CD8-positive, alpha-beta memory T cell (primary cell): ENCODE data around the gene NOC3L. TPM values are rescaled to one million over a fixed set of nuclear protein-coding genes. Genes with fewer than 3 reads are reported as not detected.

ENCODE experiments used
- CTCF ChIA-PET: fragments of 350-600 bp; sonication (Branson Sonifier 250); formaldehyde crosslinking; loops from one replicate; lab custom pipeline; 2021; ENCODE audit warnings: antibody characterized with exemption; lab: Charles Lee
- POLR2A ChIA-PET: fragments of 350-600 bp; sonication (Branson Sonifier 250); formaldehyde crosslinking; loops from one replicate; lab custom pipeline; 2021; ENCODE audit warnings: antibody characterized with exemption; lab: Charles Lee
- DNase-seq, 5 donors: peaks; one replicate each; pipeline versions ENCODE4 v3.0.0 to v3.0.0-alpha.2; 2020 to 2022; ENCODE audit warnings: mixed read lengths in 1 of 5
- H3K27ac ChIP-seq: one replicate; pipeline ENCODE4 v1.7.0; 2013; ENCODE audit warnings: low read depth, mild to moderate bottlenecking, low read length, moderate library complexity
- H3K27me3 ChIP-seq: 2 replicates; pipeline ENCODE4 v1.7.0; 2013; ENCODE audit warnings: low read length, mild to moderate bottlenecking; ENCODE audit not compliant: insufficient read depth, poor library complexity, severe bottlenecking
- H3K36me3 ChIP-seq: 2 replicates; pipeline ENCODE4 v1.7.0; 2013; ENCODE audit warnings: mild to moderate bottlenecking, low read length, moderate library complexity; ENCODE audit not compliant: insufficient read depth
- H3K4me1 ChIP-seq: 2 replicates; pipeline ENCODE4 v1.7.0; 2013; ENCODE audit warnings: mild to moderate bottlenecking, low read length, moderate library complexity; ENCODE audit not compliant: insufficient read depth
- H3K4me3 ChIP-seq: 2 replicates; pipeline ENCODE4 v1.7.0; 2013; ENCODE audit warnings: mild to moderate bottlenecking, low read length
- H3K9me3 ChIP-seq: 2 replicates; pipeline ENCODE4 v1.7.0; 2013; ENCODE audit warnings: mild to moderate bottlenecking, low read length
- H3K27ac Mint-ChIP-seq, 8 donors: one replicate each; pipeline ENCODE4 v1.8.0; 2020 to 2021; ENCODE audit warnings: mixed read lengths in 8 of 8, mild to moderate bottlenecking in 6 of 8, inconsistent platforms in 3 of 8, moderate library complexity in 3 of 8
- H3K27me3 Mint-ChIP-seq, 2 donors: one replicate each; pipeline ENCODE4 v1.8.0; 2020 to 2021; ENCODE audit warnings: mixed read lengths in 2 of 2, mild to moderate bottlenecking in 1 of 2, moderate library complexity in 1 of 2
- H3K36me3 Mint-ChIP-seq, 3 donors: one replicate each; pipeline ENCODE4 v1.8.0; 2020 to 2021; ENCODE audit warnings: mixed read lengths in 3 of 3, inconsistent platforms in 1 of 3, mild to moderate bottlenecking in 1 of 3
- H3K4me1 Mint-ChIP-seq, 3 donors: one replicate each; pipeline ENCODE4 v1.8.0; 2020 to 2021; ENCODE audit warnings: mixed read lengths in 3 of 3, inconsistent platforms in 1 of 3, mild to moderate bottlenecking in 1 of 3
- H3K4me3 Mint-ChIP-seq, 7 donors: one replicate each; pipeline ENCODE4 v1.8.0; 2020 to 2021; ENCODE audit warnings: mixed read lengths in 7 of 7, mild to moderate bottlenecking in 6 of 7, moderate library complexity in 4 of 7, inconsistent platforms in 2 of 7
- H3K9me3 Mint-ChIP-seq, 5 donors: one replicate each; pipeline ENCODE4 v1.8.0; 2020 to 2022; ENCODE audit warnings: mixed read lengths in 5 of 5, mild to moderate bottlenecking in 3 of 5, moderate library complexity in 2 of 5, inconsistent platforms in 1 of 5
- polyA plus RNA-seq: library from polyadenylated mRNA; unstranded; fragments of 300-500 nt; fragmentation: Illumina TruSeq; gene quantifications from one replicate; pipeline ENCODE4 v1.2.3, GENCODE V29; 2021
- total RNA-seq, 2 experiments: library from RNA; stranded (reverse); gene quantifications; one replicate each; pipeline ENCODE4 v1.2.3, GENCODE V29; 2021

The NOC3L gene
- total and polyA plus RNA-seq, 3 experiments from 2014 or later = 14.0 to 57.2 (median 57.2) TPM

DNA sequence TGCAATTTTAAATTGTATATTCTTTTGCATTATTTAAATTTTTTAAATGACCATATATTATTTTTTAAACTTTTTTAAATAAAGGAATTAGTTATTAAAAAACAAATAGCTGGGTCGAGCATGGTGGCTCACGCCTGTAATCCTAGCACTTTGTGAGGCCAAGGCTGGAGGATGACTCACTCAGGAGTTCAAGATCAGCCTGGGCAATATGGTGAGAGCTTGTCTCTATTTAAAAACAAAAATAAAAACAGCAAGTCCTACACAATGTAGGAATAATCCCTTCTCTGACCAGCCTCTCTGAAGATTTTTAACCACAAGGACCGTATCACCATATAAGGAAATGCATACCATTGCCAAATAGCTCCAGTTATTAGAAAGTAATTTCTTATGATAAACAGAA is 19.6 kb downstream of the NOC3L start:
- ChIA-PET CTCF (interaction anchor here (0.9 to 1.4 kb wide), 2 partner anchors 21 to 23 kb away, joined by 3 to 6 read pairs; no protein-coding TSS in a partner anchor), POLR2A (no interaction called here)
- H3K4me1 ChIP-seq = no peaks in the 10 kb centered on the region
- no peaks in the 10 kb centered on the region for H3K4me1 Mint-ChIP-seq
- no peaks in the 10 kb centered on the region for H3K27me3 Mint-ChIP-seq
- H3K9me3 ChIP-seq = no peaks in the 10 kb centered on the region
- H3K27ac Mint-ChIP-seq = no peak overlapping the region
- H3K4me3 ChIP-seq = no peak overlapping the region
- peaks cover 29% of the 10 kb centered on the region for H3K36me3 ChIP-seq
- H3K27ac ChIP-seq = no peak overlapping the region
- no peaks in the 10 kb centered on the region for H3K9me3 Mint-ChIP-seq
- no peaks in the 10 kb centered on the region for H3K27me3 ChIP-seq
- no peak overlapping the region for H3K4me3 Mint-ChIP-seq
- DNase-seq = no peak
- peaks cover 12 to 83% (median 17%) of the 10 kb centered on the region in 3 donors for H3K36me3 Mint-ChIP-seq

DNA sequence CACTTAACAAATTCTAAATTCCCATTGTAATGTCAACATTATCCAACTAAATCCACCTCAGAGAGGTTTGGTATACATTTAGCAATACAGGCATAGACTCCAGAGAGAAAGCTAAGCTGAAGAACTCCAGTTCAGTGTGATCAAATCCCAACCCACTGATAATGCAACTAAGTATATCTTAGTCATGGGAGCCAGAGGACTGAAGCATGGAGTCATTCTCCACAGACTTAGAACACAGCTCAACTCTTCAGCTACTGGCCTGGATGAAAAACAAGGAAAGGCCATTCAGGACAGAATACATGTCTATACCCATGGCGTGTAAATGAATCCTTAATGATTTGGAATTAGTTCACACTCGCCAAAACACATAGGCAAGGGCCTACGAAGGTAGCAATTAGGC is 27.9 kb downstream of the NOC3L start:
- Histone ChIP-seq H3K4me1 (no peaks in the 10 kb centered on the region), H3K27ac (no peak overlapping the region), H3K27me3 (no peaks in the 10 kb centered on the region), H3K9me3 (no peaks in the 10 kb centered on the region), H3K4me3 (no peak overlapping the region), H3K36me3 (peaks cover 41% of the 10 kb centered on the region)
- no peaks in the 10 kb centered on the region for H3K27me3 Mint-ChIP-seq
- H3K36me3 Mint-ChIP-seq = peaks cover 19 to 85% (median 36%) of the 10 kb centered on the region in 3 donors
- ChIA-PET POLR2A (no interaction called here), CTCF (interaction anchor here (4.7 kb wide), 1 partner anchor 14 kb away, joined by 32 read pairs; no protein-coding TSS in a partner anchor)
- H3K4me1 Mint-ChIP-seq = no peaks in the 10 kb centered on the region
- peak overlapping the region in 1 of 8 donors; percentile 21 for H3K27ac Mint-ChIP-seq
- no peak overlapping the region for H3K4me3 Mint-ChIP-seq
- no peaks in the 10 kb centered on the region for H3K9me3 Mint-ChIP-seq
- no peak for DNase-seq

DNA sequence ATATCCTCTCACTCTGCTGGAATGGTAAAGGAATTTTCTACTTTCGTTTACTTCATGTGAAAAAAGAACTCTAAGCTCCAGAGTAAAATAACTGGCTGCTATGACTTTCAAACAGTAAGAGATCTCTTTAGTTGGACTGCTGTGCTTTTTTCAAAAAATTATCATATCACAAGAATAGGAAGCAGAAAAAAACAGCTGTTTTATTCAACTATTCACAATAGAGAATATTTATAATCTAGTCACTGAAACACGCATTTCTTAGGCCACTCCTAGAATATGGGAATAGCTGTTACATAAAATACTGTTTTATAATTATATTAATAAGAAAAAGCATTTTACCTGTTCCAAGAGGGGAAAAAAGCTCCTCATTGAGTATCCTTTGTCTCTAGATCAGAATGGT is 29.7 kb downstream of the NOC3L start:
- no peaks in the 10 kb centered on the region for H3K4me1 Mint-ChIP-seq
- Histone ChIP-seq H3K4me3 (no peak overlapping the region), H3K9me3 (no peaks in the 10 kb centered on the region), H3K4me1 (no peaks in the 10 kb centered on the region), H3K36me3 (peaks cover 28% of the 10 kb centered on the region), H3K27me3 (no peaks in the 10 kb centered on the region), H3K27ac (no peak overlapping the region)
- H3K27me3 Mint-ChIP-seq = no peaks in the 10 kb centered on the region
- peak overlapping the region in 1 of 8 donors; percentile 47 for H3K27ac Mint-ChIP-seq
- H3K4me3 Mint-ChIP-seq = no peak overlapping the region
- H3K36me3 Mint-ChIP-seq = peaks cover 9 to 78% (median 35%) of the 10 kb centered on the region in 3 donors
- CTCF ChIA-PET = interaction anchor here (0.8 to 4.7 kb wide), 3 partner anchors 12 to 29 kb away, joined by 3 to 32 read pairs (median 4); partner anchors contain the start of gene NOC3L
- no peak for DNase-seq
- no peaks in the 10 kb centered on the region for H3K9me3 Mint-ChIP-seq
- POLR2A ChIA-PET = interaction anchor here (0.7 kb wide), 1 partner anchor 1396 kb away, joined by 3 read pairs; no protein-coding TSS in a partner anchor

DNA sequence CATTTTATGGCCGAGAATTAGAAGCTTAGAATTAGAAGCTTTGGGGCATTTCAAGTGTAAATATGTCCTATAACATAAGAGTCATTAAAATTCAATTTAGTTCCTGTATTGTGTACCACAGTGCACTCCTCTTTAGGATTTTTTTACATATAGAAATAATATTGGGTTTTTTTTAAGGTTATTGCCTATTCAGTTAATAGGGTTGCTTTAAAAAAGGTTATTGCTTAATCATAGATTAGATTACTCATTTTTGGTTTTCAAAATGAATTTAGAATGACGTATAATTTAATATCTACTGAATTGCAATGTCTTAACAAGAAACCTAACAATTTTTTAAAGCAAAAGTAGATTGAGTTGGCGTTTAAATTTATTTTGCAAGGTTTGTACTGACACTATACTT is 34.1 kb downstream of the NOC3L start:
- CTCF ChIA-PET = no interaction called here
- peaks cover 9 to 66% (median 22%) of the 10 kb centered on the region in 3 donors for H3K36me3 Mint-ChIP-seq

DNA sequence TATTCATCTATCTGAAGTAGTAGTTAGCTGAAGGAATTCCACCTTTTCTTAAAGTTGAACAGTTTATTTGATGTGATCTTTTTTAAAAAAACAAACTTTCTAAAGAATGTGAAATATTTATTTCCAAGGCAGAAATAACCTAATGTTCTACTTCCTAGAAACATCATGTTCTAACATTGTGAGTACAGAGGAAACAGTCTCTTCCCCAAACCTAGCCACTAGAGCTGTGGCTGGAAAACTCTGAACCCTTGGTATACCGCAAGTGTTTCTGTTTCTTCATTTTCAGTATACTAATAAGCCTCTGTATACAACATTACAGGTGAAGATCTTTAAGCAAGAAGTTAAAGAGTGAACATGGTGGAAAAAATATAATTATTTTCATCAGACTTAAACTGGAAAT is 35.1 kb downstream of the NOC3L start:
- ChIA-PET CTCF (no interaction called here), POLR2A (no interaction called here)
- H3K4me3 ChIP-seq = no peak overlapping the region
- Mint-ChIP-seq H3K4me3 (no peak overlapping the region), H3K9me3 (no peaks in the 10 kb centered on the region), H3K27me3 (no peaks in the 10 kb centered on the region), H3K36me3 (peaks cover 9 to 64% (median 17%) of the 10 kb centered on the region in 3 donors), H3K4me1 (no peaks in the 10 kb centered on the region), H3K27ac (no peak overlapping the region)
- H3K9me3 ChIP-seq = no peaks in the 10 kb centered on the region
- DNase-seq = no peak
- H3K27ac ChIP-seq = no peak overlapping the region
- H3K27me3 ChIP-seq = no peaks in the 10 kb centered on the region
- H3K36me3 ChIP-seq = peaks cover under 1% of the 10 kb centered on the region
- no peaks in the 10 kb centered on the region for H3K4me1 ChIP-seq

More for the DNA sequence above, 34.1 kb downstream of the NOC3L start:
- no peak overlapping the region for H3K27ac ChIP-seq
- Mint-ChIP-seq H3K27ac (no peak overlapping the region), H3K9me3 (no peaks in the 10 kb centered on the region), H3K4me1 (no peaks in the 10 kb centered on the region), H3K4me3 (no peak overlapping the region), H3K27me3 (no peaks in the 10 kb centered on the region)
- H3K36me3 ChIP-seq = peaks cover 6% of the 10 kb centered on the region
- no peak for DNase-seq
- no peak overlapping the region for H3K4me3 ChIP-seq
- POLR2A ChIA-PET = no interaction called here
- no peaks in the 10 kb centered on the region for H3K27me3 ChIP-seq
- H3K4me1 ChIP-seq = no peaks in the 10 kb centered on the region
- no peaks in the 10 kb centered on the region for H3K9me3 ChIP-seq

DNA sequence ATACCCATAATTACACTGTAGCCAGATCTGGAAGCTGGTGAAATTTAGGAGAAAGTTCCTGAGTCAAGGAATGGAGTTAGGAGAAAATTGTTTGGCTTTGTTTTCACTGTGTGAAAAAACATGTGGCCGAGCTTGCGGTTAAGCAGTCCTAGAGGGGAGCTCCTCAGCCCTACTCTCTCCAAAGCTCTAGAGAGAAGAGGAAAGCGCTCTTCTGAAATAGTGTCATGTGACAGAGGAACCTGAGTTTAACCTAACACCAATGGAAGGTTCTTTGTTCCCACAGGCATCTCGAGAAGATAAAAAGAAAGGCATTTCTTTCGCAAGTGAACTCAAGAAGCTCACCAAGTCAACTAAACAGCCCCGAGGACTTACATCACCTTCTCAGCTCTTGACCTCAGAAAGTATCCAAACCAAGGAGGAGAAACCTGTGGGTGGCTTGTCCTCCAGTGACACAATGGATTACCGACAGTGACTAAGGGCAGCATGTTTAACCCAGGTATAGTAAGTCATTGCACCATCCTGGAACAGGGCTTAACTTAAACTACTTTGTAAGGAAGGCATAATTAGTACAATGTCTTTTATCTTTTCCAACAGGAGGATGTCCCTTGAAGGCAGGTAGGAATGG is 38.0 kb downstream of the NOC3L start:
- Mint-ChIP-seq H3K36me3 (peaks cover 5 to 51% (median 8%) of the 10 kb centered on the region in 3 donors), H3K9me3 (no peaks in the 10 kb centered on the region), H3K4me1 (no peaks in the 10 kb centered on the region), H3K27me3 (no peaks in the 10 kb centered on the region), H3K27ac (peak overlapping the region in 1 of 8 donors; percentile 26), H3K4me3 (no peak overlapping the region)
- no peak for DNase-seq
- H3K9me3 ChIP-seq = no peaks in the 10 kb centered on the region
- H3K27me3 ChIP-seq = no peaks in the 10 kb centered on the region
- CTCF ChIA-PET = no interaction called here
- no peak overlapping the region for H3K27ac ChIP-seq
- H3K4me3 ChIP-seq = no peak overlapping the region
- H3K36me3 ChIP-seq = no peaks in the 10 kb centered on the region
- POLR2A ChIA-PET = no interaction called here
- H3K4me1 ChIP-seq = no peaks in the 10 kb centered on the region

DNA sequence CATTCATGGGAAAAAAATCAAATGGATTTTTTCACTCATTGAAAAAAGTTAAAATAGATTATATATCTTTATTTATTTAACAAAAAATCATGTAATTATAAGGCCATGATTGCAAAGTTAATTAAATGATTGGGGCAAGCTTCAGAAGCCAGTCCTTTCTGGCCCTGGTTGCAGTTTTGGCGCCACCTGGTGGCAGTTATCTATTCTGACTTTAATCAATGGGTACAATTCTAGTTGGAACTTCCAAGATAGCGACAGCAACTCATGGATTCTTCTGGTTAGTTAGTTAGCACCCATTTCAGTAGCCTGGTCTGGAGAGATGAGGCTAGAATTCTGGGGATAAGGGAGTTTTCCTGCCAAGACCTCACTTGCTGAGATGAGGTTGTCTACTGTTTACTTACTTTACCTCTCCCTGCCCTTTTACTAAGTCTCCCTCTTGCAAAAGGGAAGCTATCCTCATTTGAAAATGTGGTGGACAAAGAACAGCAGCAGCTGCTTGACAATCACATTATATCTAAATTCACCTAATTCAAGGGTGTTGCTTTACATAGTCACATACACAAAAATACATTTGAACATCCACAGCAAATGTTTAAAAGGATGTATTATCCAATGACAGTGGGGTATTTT is 42.3 kb downstream of the NOC3L start:
- ChIA-PET CTCF (interaction anchor here (0.8 to 3.7 kb wide), 13 partner anchors 9 to 63 kb away, joined by 3 to 32 read pairs (median 6); partner anchors contain the start of gene NOC3L), POLR2A (no interaction called here)
- H3K36me3 ChIP-seq = no peaks in the 10 kb centered on the region
- H3K27me3 Mint-ChIP-seq = no peaks in the 10 kb centered on the region
- no peaks in the 10 kb centered on the region for H3K4me1 ChIP-seq
- no peaks in the 10 kb centered on the region for H3K4me1 Mint-ChIP-seq
- H3K27ac ChIP-seq = no peak overlapping the region
- no peaks in the 10 kb centered on the region for H3K9me3 Mint-ChIP-seq
- H3K27me3 ChIP-seq = no peaks in the 10 kb centered on the region
- no peaks in the 10 kb centered on the region for H3K9me3 ChIP-seq
- peak; percentile 16 to 67 (median 39) for DNase-seq
- H3K36me3 Mint-ChIP-seq = peaks cover 0 to 24% (median 3%) of the 10 kb centered on the region in 3 donors
- no peak overlapping the region for H3K4me3 Mint-ChIP-seq
- peak overlapping the region in 1 of 8 donors; percentile 54 for H3K27ac Mint-ChIP-seq
- no peak overlapping the region for H3K4me3 ChIP-seq

DNA sequence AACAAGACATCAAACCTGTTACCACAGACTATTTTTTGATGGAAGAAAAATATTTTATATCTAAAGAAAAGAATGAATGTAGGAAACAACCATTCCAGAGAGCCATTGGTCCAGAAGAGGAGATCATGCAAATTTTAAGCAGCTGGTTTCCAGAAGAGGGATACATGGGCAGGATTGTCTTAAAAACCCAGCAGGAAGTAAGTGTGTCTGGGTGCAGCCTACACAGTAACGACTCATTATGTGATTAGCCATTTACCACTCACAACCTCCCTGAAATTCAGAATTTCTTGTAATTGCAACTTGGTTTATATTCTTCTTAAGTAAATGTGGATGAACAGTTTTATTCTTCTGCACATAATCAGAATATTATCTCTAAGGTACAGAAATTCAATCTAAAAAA is 46.2 kb downstream of the NOC3L start:
- H3K27me3 ChIP-seq = no peaks in the 10 kb centered on the region
- no peaks in the 10 kb centered on the region for H3K36me3 ChIP-seq
- H3K4me3 ChIP-seq = no peak overlapping the region
- CTCF ChIA-PET = no interaction called here
- Mint-ChIP-seq H3K4me1 (no peaks in the 10 kb centered on the region), H3K36me3 (peaks cover 0 to 2% (median 0%) of the 10 kb centered on the region in 3 donors), H3K4me3 (no peak overlapping the region), H3K9me3 (no peaks in the 10 kb centered on the region), H3K27me3 (peaks cover under 1 to 2% of the 10 kb centered on the region in 2 donors), H3K27ac (no peak overlapping the region)
- DNase-seq = no peak
- H3K4me1 ChIP-seq = no peaks in the 10 kb centered on the region
- POLR2A ChIA-PET = no interaction called here
- H3K27ac ChIP-seq = no peak overlapping the region
- no peaks in the 10 kb centered on the region for H3K9me3 ChIP-seq
